NCI-H1417 treated with DMSO at 0.1 percent for 48 hours (cell line): Measurements from ENCODE around the gene ETV6.
A peak's percentile ranks its signal among the peaks of the same experiment; 100 is the strongest.

Experiments
- DNase-seq: peaks from one replicate; lab custom pipeline; 2025; lab: John Stamatoyannopoulos, UW

Gene ETV6

GRCh38 chr12:11830307-11830801, 180.9 kb downstream of the ETV6 start:
- DNase-seq: no peak

- no peak for DNase-seq
Measured at GRCh38 chr12:11832093-11832492, 182.6 kb downstream of the ETV6 start.

GRCh38 chr12:11833174-11833895, 183.9 kb downstream of the ETV6 start:
- no peak for DNase-seq

- no peak for DNase-seq
Measured at GRCh38 chr12:11834104-11834812, 184.8 kb downstream of the ETV6 start.

GRCh38 chr12:11834931-11835330, 185.5 kb downstream of the ETV6 start:
- no peak for DNase-seq

- DNase-seq: no peak
Measured at GRCh38 chr12:11836282-11837151, 187.0 kb downstream of the ETV6 start.

GRCh38 chr12:11837216-11837934, 187.9 kb downstream of the ETV6 start:
- DNase-seq: no peak

- no peak for DNase-seq
Measured at GRCh38 chr12:11838403-11838802, 188.9 kb downstream of the ETV6 start.

- no peak for DNase-seq
Measured at GRCh38 chr12:11839091-11839641, 189.7 kb downstream of the ETV6 start.

- no peak for DNase-seq
Measured at GRCh38 chr12:11840366-11840765, 190.9 kb downstream of the ETV6 start.

- DNase-seq: no peak
Measured at GRCh38 chr12:11846488-11846887, 197.0 kb downstream of the ETV6 start.

GRCh38 chr12:11847539-11847938, 198.1 kb downstream of the ETV6 start:
- no peak for DNase-seq

- no peak for DNase-seq
Measured at GRCh38 chr12:11849757-11850504, 200.5 kb downstream of the ETV6 start.

- DNase-seq: peak; percentile 46
Measured at GRCh38 chr12:11853126-11853525, 203.7 kb downstream of the ETV6 start.

- no peak for DNase-seq
Measured at GRCh38 chr12:11854011-11854499, 204.6 kb downstream of the ETV6 start.

- peak; percentile 75 for DNase-seq
Measured at GRCh38 chr12:11855983-11856374, 206.5 kb downstream of the ETV6 start.

- DNase-seq: no peak
Measured at GRCh38 chr12:11856971-11857370, 207.5 kb downstream of the ETV6 start.

- no peak for DNase-seq
Measured at GRCh38 chr12:11859705-11860425, 210.4 kb downstream of the ETV6 start.

- no peak for DNase-seq
Measured at GRCh38 chr12:11861155-11861863, 211.8 kb downstream of the ETV6 start.
